Measurements from ENCODE around the gene LETMD1.

- TF ChIP-seq POLR2A (IDR thresholded peaks at IDR 0.05), result no peak
- TF ChIP-seq, protein P1, sequence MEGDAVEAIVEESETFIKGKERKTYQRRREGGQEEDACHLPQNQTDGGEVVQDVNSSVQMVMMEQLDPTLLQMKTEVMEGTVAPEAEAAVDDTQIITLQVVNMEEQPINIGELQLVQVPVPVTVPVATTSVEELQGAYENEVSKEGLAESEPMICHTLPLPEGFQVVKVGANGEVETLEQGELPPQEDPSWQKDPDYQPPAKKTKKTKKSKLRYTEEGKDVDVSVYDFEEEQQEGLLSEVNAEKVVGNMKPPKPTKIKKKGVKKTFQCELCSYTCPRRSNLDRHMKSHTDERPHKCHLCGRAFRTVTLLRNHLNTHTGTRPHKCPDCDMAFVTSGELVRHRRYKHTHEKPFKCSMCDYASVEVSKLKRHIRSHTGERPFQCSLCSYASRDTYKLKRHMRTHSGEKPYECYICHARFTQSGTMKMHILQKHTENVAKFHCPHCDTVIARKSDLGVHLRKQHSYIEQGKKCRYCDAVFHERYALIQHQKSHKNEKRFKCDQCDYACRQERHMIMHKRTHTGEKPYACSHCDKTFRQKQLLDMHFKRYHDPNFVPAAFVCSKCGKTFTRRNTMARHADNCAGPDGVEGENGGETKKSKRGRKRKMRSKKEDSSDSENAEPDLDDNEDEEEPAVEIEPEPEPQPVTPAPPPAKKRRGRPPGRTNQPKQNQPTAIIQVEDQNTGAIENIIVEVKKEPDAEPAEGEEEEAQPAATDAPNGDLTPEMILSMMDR (IDR thresholded peaks at IDR 0.05), result no peak
Observed at GRCh38 chr12:51020448-51021182, 27.5 kb upstream of the LETMD1 start.

Data from heart left ventricle (tissue), 13 donors.